Measurements from ENCODE around the gene CRTC1. TPM values are rescaled to one million over a fixed set of nuclear protein-coding genes. Genes with fewer than 3 reads are reported as not detected.

CRTC1 gene
- total RNA-seq, 1 donor from 2014 or later = 0.79 TPM

- TF ChIP-seq CTCF (IDR thresholded peaks at IDR 0.05; ENCODE audit: insufficient read depth, low read length, severe bottlenecking) = no peak
- H3K36me3 ChIP-seq (ENCODE audit: control insufficient read depth, insufficient read depth, low read length) = no peaks in the 10 kb centered on the region
- DNase-seq (ENCODE audit: low read depth) = no peak
- no peak overlapping the region for H3K4me3 ChIP-seq (ENCODE audit: low read depth, low read length)
- no peak for FAIRE-seq
- H3K27me3 ChIP-seq (ENCODE audit: control insufficient read depth, insufficient read depth, low read length) = no peaks in the 10 kb centered on the region
Measured at GRCh38 chr19:18764591-18765051, 81.1 kb downstream of the CRTC1 start.

- FAIRE-seq (peak; percentile 83), DNase-seq (ENCODE audit: low read depth) (peak; percentile 50)
- H3K4me3 ChIP-seq (ENCODE audit: low read depth, low read length) = no peak overlapping the region
- no peaks in the 10 kb centered on the region for H3K27me3 ChIP-seq (ENCODE audit: control insufficient read depth, insufficient read depth, low read length)
- no peak for TF ChIP-seq CTCF (IDR thresholded peaks at IDR 0.05; ENCODE audit: insufficient read depth, low read length, severe bottlenecking)
- no peaks in the 10 kb centered on the region for H3K36me3 ChIP-seq (ENCODE audit: control insufficient read depth, insufficient read depth, low read length)
Measured at GRCh38 chr19:18765224-18765623, 81.7 kb downstream of the CRTC1 start.

DNA sequence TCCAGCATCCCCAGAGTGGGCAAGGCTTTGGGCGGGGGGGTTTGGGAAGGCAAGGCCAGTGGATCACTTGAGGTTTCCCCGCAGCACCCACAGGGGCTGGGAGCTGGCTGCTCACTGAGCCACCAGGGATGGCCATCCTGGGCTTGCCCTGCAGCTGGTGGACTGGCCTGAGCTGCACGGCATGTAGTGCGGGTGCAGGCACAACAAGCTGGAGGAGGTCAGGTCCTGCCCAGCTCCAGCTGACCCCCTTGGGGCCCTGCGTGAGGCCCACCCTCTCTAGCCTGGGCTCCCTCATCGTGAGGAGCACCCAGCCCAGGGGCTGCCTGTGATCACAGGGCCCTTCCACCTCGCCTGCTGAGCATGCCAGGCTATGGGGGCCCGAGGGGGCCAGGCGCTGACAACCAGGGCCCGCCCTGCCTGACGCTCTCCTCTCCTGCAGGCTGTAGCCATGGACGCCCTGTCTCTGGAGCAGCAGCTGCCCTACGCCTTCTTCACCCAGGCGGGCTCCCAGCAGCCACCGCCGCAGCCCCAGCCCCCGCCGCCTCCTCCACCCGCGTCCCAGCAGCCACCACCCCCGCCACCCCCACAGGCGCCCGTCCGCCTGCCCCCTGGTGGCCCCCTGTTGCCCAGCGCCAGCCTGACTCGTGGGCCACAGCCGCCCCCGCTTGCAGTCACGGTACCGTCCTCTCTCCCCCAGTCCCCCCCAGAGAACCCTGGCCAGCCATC, 84.7 kb downstream of the CRTC1 start:
- no peak for TF ChIP-seq CTCF (IDR thresholded peaks at IDR 0.05; ENCODE audit: insufficient read depth, low read length, severe bottlenecking)
- FAIRE-seq (no peak), DNase-seq (ENCODE audit: low read depth) (no peak)
- no peaks in the 10 kb centered on the region for H3K36me3 ChIP-seq (ENCODE audit: control insufficient read depth, insufficient read depth, low read length)
- H3K4me3 ChIP-seq (ENCODE audit: low read depth, low read length) = no peak overlapping the region
- no peaks in the 10 kb centered on the region for H3K27me3 ChIP-seq (ENCODE audit: control insufficient read depth, insufficient read depth, low read length)

DNA sequence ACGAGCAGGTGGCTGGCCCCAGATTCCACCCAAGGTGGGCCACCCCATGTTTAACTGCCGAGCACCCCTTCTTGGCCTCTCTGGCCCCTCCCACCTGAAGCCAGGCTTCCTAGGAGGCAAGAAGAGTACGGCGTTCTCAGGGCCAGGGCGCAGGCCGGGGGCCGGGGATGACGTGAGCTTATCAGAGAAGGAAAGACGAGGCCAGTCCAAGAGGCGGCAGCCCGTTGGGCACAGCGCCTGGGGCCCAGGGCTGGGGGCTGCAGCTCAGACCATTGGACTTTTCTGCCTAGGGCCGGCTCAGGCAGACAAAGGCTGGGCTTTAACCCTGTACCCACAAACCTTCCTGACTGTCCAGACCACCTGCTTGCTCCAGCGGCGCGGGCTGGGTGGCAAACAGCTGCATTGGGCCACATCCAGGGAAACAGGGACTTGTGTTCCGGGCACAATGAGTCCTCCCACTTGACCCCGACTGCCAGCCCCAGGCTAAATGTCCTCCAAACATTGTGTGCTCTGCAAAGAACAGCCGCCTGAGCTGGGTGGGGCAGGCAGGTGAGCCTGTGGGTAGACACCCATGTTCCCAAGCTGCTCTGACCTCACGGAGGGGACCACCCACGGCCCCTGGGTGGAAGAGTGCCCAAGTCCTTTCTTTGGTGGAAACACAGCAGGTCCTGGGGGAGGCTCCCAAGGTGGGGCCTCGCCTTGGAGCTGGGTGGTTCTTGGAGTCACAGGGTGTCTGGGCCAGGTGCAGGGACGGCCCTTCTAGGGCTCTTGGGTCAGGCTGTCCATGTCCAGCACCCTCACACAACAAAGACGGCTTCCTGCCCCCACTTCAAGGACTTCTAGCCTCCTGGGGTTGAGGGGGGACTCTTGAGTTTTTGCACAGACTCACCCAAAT, 85.8 kb downstream of the CRTC1 start:
- Histone ChIP-seq H3K36me3 (ENCODE audit: control insufficient read depth, insufficient read depth, low read length) (no peaks in the 10 kb centered on the region), H3K27me3 (ENCODE audit: control insufficient read depth, insufficient read depth, low read length) (no peaks in the 10 kb centered on the region), H3K4me3 (ENCODE audit: low read depth, low read length) (no peak overlapping the region)
- no peak for TF ChIP-seq CTCF (IDR thresholded peaks at IDR 0.05; ENCODE audit: insufficient read depth, low read length, severe bottlenecking)
- DNase-seq (ENCODE audit: low read depth) (no peak), FAIRE-seq (no peak)

- Histone ChIP-seq H3K4me3 (ENCODE audit: low read depth, low read length) (no peak overlapping the region), H3K27me3 (ENCODE audit: control insufficient read depth, insufficient read depth, low read length) (no peaks in the 10 kb centered on the region), H3K36me3 (ENCODE audit: control insufficient read depth, insufficient read depth, low read length) (no peaks in the 10 kb centered on the region)
- TF ChIP-seq CTCF (IDR thresholded peaks at IDR 0.05; ENCODE audit: insufficient read depth, low read length, severe bottlenecking) = no peak
- no peak for DNase-seq (ENCODE audit: low read depth)
- no peak for FAIRE-seq
Measured at GRCh38 chr19:18769989-18770528, 86.6 kb downstream of the CRTC1 start.
